HFFc6 (cell line): ENCODE data around the gene CPNE9. TPM values are rescaled to one million over a fixed set of nuclear protein-coding genes. Genes with fewer than 3 reads are reported as not detected.

Source experiments
- DNase-seq: peaks from one replicate; pipeline ENCODE4 v3.0.0-alpha.2; 2018
- H3K27ac Mint-ChIP-seq: 2 replicates; pipeline ENCODE4 v1.8.0; 2020; ENCODE audit warnings: mild to moderate bottlenecking, mixed read lengths
- H3K27me3 Mint-ChIP-seq: 2 replicates; pipeline ENCODE4 v1.8.0; 2021; ENCODE audit warnings: mild to moderate bottlenecking, moderate library complexity, mixed read lengths; ENCODE audit not compliant: insufficient read depth
- H3K36me3 Mint-ChIP-seq: 2 replicates; pipeline ENCODE4 v1.8.0; 2021; ENCODE audit warnings: low read depth, mixed read lengths
- H3K4me1 Mint-ChIP-seq: 2 replicates; pipeline ENCODE4 v1.8.0; 2020; ENCODE audit warnings: low read depth, mixed read lengths
- H3K4me3 Mint-ChIP-seq: 2 replicates; pipeline ENCODE4 v1.8.0; 2020; ENCODE audit warnings: mild to moderate bottlenecking, moderate library complexity, mixed read lengths
- H3K9me3 Mint-ChIP-seq: 2 replicates; pipeline ENCODE4 v1.8.0; 2020; ENCODE audit warnings: mild to moderate bottlenecking, mixed read lengths
- total RNA-seq, 6 experiments: library from RNA; stranded (reverse); fragmentation: NEBNext Ultra II Directional; extraction: Animal tissue kit (Norgen Biotek cat#: 25700); gene quantifications; 2 replicates in 1 of 6; 3 replicates in 5 of 6; pipeline ENCODE4 v1.2.3, GENCODE V29; 2021
- TF ChIP-seq, protein P1 (sequence below): fragments of 200-600 bp; sonication (generic); IDR thresholded peaks from 2 replicates; pipeline ENCODE4 v1.5.0; 2021; ENCODE audit warnings: antibody characterized with exemption, mild to moderate bottlenecking

CPNE9 gene
- total RNA-seq, 6 experiments from 2014 or later, result not detected

DNA sequence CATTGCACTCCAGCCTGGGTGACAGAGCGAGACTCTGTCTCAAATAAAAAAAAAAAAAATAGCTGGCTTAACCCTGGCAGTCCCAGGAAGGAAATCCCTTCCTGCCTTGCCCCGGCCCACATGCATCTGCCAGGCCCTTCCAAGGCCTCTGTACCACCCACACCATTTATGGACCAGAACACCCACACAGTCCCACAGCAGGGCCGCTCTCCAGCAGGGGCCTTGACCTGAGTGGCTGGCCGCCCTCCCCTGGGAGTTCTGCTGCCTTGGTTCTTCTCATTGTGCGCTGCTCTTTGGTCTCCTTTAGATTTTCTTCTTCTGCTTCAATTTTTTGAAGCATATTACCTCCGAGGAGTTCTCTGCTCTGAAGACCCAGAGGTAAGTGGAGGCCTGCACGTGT lies 16.1 kb upstream of the CPNE9 start:
- Mint-ChIP-seq H3K27me3 (peaks cover 2% of the 10 kb centered on the region), H3K4me3 (no peak overlapping the region), H3K27ac (no peak overlapping the region), H3K36me3 (peaks cover 9% of the 10 kb centered on the region), H3K4me1 (peaks cover 13% of the 10 kb centered on the region), H3K9me3 (no peaks in the 10 kb centered on the region)
- no peak for DNase-seq
- TF ChIP-seq, protein P1, sequence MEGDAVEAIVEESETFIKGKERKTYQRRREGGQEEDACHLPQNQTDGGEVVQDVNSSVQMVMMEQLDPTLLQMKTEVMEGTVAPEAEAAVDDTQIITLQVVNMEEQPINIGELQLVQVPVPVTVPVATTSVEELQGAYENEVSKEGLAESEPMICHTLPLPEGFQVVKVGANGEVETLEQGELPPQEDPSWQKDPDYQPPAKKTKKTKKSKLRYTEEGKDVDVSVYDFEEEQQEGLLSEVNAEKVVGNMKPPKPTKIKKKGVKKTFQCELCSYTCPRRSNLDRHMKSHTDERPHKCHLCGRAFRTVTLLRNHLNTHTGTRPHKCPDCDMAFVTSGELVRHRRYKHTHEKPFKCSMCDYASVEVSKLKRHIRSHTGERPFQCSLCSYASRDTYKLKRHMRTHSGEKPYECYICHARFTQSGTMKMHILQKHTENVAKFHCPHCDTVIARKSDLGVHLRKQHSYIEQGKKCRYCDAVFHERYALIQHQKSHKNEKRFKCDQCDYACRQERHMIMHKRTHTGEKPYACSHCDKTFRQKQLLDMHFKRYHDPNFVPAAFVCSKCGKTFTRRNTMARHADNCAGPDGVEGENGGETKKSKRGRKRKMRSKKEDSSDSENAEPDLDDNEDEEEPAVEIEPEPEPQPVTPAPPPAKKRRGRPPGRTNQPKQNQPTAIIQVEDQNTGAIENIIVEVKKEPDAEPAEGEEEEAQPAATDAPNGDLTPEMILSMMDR, result no peak

DNA sequence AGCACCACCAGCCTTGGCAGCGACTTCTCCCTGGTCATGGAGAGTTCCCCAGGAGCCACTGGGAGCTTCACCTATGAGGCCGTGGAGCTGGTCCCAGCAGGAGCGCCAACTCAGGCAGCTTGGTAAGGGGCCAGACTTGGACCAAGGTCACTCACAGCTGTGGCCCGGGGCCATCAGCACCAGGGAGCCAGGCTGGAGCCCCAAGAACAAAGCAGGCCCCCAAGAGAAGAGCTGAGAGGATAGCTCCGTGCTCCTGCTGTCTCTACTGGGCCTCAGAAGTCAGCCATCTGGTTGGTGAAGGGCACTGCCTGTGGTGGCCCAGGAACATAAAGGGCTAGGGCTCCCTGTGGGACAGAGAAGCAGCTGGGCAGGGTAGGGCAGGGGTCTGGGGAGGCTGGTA lies 14.7 kb upstream of the CPNE9 start:
- Mint-ChIP-seq H3K4me1 (peaks cover 13% of the 10 kb centered on the region), H3K36me3 (peaks cover 9% of the 10 kb centered on the region), H3K9me3 (no peaks in the 10 kb centered on the region), H3K27me3 (peaks cover 2% of the 10 kb centered on the region), H3K27ac (no peak overlapping the region; the same call in 1 of the 2 replicates), H3K4me3 (no peak overlapping the region)
- TF ChIP-seq, protein P1, result no peak
- DNase-seq, result no peak

DNA sequence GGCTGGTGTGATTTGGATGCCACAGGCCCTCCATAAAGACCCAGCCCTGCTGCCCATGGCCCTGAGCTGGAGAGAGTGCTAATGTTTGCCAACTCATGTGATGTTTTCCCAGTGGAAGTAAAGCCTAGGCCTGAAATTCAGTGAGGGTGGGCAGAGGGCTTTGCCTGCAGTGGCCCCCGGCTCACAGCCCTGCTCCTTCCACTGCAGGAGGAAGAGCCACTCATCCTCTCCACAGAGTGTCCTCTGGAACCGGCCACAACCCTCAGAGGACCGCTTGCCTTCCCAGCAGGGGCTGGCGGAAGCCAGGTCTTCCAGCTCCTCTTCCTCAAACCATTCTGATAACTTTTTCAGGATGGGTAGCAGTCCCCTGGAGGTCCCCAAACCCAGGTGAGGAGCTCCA lies 13.9 kb upstream of the CPNE9 start:
- no peak for DNase-seq
- TF ChIP-seq, protein P1, result no peak
- peaks cover 9% of the 10 kb centered on the region for H3K36me3 Mint-ChIP-seq
- peaks cover 2% of the 10 kb centered on the region for H3K27me3 Mint-ChIP-seq
- no peak overlapping the region for H3K4me3 Mint-ChIP-seq
- H3K9me3 Mint-ChIP-seq, result no peaks in the 10 kb centered on the region
- H3K27ac Mint-ChIP-seq, result no peak overlapping the region
- H3K4me1 Mint-ChIP-seq, result peaks cover 13% of the 10 kb centered on the region

DNA sequence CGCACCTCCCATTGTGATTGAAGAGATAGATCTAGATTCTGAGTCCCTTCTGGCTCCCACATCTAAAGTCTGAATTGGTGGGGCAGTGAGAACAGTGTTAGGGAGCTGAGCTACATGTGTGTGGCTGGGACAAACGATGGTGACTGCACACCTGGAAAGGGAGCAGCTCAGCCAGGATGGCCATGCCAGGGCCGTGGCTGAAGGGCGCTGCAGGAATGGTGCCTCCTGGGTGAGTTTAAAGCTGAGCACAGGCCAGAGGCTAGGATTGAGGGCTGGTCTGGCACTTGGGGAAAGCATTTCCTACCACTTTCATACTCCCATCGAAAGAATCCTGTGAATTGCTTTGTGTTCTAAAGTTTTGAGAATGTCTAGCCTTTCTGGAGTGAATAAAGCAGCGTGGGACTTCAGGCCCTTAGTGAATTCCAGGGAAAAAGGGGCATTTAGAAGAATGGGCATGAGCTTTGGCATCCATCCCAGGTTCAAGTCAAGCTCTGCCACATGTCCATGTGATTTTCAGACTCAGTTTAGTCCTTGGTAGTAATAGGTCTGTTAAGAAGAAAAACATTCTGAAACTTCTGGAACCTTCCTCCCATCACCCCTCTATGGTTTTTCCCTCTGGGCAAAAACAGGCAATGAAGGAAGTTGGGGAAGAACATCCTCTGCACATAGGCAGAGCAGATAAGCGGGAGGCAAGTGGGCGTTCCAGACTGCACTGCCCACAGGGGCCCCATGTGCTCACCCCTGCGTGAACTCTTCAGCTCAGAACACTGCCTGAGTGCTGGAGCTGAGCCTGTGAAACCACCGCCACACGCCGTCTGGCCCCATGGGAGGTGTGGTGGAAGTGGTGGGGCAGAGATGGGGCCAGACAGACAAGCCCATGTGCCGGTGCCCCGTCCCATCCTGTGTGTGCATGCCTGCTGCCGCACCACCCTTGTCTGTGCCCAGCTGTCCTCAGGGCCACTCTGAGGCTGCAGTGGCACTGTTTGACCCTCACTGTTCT lies 12.9 kb upstream of the CPNE9 start:
- TF ChIP-seq, protein P1, result no peak
- Mint-ChIP-seq H3K27me3 (peaks cover 2% of the 10 kb centered on the region), H3K36me3 (peaks cover 6% of the 10 kb centered on the region), H3K4me3 (no peak overlapping the region), H3K4me1 (peaks cover 13% of the 10 kb centered on the region), H3K27ac (no peak overlapping the region), H3K9me3 (no peaks in the 10 kb centered on the region)
- no peak for DNase-seq

DNA sequence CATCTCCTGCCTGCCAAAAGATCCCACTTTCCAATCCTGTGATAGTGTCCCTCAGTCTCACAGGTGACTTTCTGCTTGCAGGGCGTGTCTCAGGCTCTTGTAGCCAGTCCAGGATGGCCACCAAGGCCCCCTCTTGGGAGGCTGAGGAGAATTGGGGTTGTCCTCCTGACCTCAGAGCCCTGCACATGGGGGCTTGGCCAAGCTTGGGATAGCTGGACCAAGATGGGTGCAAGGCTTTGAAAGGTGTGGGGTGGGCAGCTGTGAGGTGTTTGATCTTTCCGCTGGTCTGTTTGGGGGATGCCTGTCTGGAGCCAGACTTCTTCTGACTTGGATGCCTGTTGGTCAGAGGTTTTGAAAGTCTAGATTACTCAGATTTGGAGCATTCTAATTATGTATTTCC lies 12.0 kb upstream of the CPNE9 start:
- Mint-ChIP-seq H3K4me1 (peaks cover 13% of the 10 kb centered on the region), H3K36me3 (peaks cover 4% of the 10 kb centered on the region; the same call in 1 of the 2 replicates), H3K4me3 (no peak overlapping the region), H3K27me3 (peaks cover 2% of the 10 kb centered on the region), H3K9me3 (no peaks in the 10 kb centered on the region), H3K27ac (no peak overlapping the region)
- TF ChIP-seq, protein P1, result no peak
- DNase-seq, result no peak
